CD4-positive, alpha-beta T cell treated with Interleukin-6 for 4 hours (primary cell): ENCODE data around the gene NEK8.

Experiments used
- DNase-seq: peaks from one replicate; pipeline ENCODE4 v3.0.0-alpha.2; 2020; ENCODE audit warnings: mixed read lengths

The NEK8 gene

GRCh38 chr17:28744972-28745785 lies 16.6 kb downstream of the NEK8 start:
- DNase-seq, result peak; percentile 50

DNA sequence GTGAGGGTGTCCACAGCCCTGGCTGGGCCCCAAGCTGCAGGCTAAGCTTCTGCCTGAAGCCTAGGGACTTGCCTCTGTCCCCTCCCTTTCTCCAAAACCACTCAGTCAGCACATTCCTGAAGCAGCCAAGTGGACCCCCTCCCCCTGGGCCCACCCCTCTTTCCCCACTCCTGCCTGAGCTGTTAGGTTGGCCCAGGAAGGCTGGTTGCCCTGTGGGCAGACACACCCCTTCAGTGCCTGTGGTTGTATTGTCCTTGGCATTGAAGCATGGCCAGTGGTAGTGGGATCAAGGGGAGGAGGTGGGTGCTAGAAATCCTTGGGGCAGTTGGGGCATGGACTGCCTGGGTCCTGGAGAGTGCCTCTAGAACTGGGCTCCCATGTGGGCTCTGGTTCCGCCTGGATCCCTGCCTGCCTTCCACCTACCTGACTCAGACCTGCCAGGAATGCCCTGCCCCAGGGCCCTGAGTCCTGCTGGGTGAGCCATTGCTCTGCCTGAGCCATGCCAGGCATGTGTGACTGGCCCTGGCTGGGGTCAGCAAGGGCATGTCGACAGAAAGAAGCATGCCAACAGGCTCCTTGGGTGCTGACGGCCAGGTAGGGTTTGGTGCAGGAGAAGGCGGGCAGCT lies 17.3 kb downstream of the NEK8 start:
- no peak for DNase-seq

- no peak for DNase-seq
Measured at GRCh38 chr17:28746611-28747050, 18.0 kb downstream of the NEK8 start.

GRCh38 chr17:28747051-28747691 lies 18.6 kb downstream of the NEK8 start:
- DNase-seq, result no peak

- no peak for DNase-seq
Measured at GRCh38 chr17:28747801-28748750, 19.5 kb downstream of the NEK8 start.

DNA sequence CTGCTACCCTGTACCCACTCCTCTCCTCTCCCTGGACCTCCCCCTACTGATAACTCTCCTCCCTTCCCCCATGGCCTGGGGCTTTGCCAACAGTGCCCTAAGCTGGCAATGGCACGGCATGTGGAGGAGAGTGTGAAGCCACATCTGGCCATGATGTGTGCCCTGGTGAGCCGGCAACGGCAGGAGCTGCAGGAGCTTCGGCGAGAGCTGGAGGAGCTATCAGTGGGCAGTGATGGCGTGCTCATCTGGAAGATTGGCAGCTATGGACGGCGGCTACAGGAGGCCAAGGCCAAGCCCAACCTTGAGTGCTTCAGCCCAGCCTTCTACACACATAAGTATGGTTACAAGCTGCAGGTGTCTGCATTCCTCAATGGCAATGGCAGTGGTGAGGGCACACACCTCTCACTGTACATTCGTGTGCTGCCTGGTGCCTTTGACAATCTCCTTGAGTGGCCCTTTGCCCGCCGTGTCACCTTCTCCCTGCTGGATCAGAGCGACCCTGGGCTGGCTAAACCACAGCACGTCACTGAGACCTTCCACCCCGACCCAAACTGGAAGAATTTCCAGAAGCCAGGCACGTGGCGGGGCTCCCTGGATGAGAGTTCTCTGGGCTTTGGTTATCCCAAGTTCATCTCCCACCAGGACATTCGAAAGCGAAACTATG lies 20.4 kb downstream of the NEK8 start:
- no peak for DNase-seq

DNA sequence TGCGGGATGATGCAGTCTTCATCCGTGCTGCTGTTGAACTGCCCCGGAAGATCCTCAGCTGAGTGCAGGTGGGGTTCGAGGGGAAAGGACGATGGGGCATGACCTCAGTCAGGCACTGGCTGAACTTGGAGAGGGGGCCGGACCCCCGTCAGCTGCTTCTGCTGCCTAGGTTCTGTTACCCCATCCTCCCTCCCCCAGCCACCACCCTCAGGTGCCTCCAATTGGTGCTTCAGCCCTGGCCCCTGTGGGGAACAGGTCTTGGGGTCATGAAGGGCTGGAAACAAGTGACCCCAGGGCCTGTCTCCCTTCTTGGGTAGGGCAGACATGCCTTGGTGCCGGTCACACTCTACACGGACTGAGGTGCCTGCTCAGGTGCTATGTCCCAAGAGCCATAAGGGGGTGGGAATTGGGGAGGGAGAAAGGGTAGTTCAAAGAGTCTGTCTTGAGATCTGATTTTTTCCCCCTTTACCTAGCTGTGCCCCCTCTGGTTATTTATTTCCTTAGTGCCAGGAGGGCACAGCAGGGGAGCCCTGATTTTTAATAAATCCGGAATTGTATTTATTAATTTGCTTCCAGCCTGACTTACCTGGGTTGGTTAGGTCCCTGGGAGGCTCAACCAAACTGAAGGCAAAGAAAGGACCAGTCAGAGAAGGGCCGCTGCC lies 21.1 kb downstream of the NEK8 start:
- no peak for DNase-seq

DNA sequence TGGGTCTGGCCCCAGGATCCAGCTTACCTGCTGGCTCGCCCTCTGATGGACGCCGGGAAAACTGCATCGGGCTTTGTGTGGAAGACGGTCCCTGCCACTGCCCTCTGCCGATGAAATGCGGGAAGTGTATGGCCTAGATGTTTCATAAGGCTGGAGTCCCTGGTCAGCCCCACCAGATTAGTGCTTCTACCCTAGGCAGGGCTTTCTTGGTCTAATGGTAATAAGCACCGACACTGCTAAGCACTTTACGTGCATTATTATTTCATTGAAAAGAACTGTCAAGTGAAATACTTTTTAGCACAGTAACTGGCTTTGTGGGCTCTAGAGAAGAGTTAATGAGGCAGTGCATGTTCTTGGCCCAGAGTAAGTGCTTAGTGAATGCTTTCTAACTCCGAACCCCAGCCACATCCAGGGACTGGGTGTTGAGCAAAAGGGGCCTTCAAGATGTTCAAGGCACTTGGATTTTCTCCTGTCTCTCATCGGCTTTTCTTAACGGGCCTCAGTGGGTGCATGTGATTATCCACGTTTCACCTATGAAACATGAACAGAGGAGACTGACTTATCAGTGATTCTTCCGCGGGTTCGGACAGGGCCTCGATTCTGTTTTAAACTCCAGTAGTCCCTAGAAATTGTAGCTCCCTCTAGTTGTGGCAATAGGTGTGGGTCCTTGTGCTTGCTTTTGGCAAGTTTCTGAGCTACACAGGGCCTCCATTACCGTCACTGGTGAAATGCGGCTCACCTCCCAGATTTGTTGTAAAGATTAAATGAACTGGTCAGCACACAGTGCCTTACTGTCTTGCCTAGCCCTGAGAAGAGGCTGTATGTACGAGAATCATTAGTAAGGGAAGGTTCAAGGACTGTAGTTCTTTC lies 21.8 kb downstream of the NEK8 start:
- peak; percentile 91 for DNase-seq

- no peak for DNase-seq
Measured at GRCh38 chr17:28751600-28752366, 23.2 kb downstream of the NEK8 start.

DNA sequence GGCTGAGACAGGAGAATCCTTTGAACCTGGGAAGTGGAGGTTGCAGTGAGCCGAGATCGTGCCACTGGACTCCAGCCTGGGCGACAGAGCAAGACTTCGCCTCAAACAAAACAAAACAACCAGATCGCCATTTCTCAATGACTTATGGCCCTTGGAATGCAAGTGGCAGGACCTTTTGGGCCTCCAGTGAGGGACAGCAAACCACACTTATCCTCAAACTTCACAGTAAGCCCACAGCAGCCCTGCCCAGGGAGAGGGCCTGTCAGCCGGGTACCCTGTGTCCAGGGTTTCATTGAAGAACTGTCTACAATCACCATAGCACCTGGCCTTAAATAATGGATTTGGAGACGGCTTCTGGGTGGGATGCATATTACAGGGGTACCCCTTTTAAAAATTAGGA lies 26.9 kb downstream of the NEK8 start:
- no peak for DNase-seq

GRCh38 chr17:28756049-28756804 lies 27.6 kb downstream of the NEK8 start:
- DNase-seq, result no peak

DNA sequence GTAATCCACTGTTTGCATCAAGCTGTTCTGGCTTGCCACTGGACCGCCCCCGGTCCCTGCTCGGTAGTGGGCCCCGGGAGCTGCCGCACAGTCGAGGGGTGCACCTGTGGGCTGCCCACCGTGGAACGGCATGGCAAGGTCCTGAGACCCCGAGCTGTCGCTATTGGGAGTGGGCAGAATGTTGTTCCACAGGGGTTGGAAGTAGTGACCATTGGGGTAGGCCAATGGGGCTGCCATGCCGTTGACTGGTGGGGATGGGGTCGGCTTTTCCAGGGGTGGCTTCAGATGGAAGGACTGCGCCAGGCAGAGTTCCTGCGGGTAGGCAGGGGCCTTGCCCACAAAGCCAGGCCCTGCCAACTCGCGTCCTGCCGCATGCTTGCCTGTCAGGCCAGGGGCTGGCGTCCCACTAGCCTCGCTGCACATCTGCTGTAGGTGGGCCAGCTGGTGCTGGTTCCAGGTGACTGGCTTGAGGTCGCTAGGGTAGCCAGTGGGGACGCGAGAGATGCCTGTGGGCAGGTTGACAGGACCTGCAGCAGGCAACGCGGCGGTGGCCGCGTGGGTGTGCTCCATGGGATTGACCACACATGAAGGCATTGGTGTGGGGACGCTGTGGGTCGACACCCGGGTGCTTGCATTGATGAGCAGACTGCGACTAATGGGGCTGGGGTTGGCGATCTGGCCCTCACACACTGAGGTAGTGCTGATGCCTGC lies 30.0 kb downstream of the NEK8 start:
- no peak for DNase-seq

DNA sequence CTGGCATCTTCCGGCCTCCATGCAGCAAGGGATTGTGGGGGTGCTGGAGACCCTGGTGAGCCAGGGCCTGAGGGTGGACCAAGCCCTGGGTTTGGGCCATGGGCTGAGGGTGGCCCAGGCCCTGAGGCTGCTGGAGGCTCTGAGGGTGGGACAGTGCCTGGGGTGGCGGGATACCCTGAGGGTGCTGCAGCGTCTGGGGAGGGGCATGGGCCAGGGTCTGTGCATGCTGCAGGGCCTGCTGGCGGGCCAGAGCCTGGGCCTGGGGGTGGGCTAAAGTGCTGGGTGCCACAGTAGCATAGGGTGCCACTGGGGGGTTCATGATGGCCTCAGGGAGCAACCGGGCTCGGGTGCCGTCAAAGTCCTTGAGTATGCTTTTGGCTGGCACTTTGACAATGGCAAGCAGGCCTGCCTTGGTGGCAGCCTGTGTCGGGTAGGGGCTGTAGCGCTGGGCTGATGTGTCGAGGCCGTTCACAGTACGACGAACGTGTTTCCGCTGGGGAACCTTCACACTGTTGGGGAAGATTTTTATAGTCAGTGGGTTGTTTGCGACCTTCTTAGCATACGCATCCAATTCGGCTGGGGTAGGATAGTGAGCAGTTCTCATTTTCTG lies 30.8 kb downstream of the NEK8 start:
- no peak for DNase-seq

GRCh38 chr17:28760601-28761562 lies 32.3 kb downstream of the NEK8 start:
- no peak for DNase-seq

- DNase-seq, result no peak
Measured at GRCh38 chr17:28763137-28763799, 34.7 kb downstream of the NEK8 start.

- peak; percentile 81 for DNase-seq
Measured at GRCh38 chr17:28763804-28764266, 35.2 kb downstream of the NEK8 start.
